AG04450 (cell line): ENCODE data around the gene PHACTR4. TPM values are rescaled to one million over a fixed set of nuclear protein-coding genes. Genes with fewer than 3 reads are reported as not detected.
"Not testable (repeated sequence)": the region's sequence is repeated elsewhere in the genome, so short reads cannot be mapped to it uniquely, and the experiment has no call there.

Source experiments
- CTCF ChIA-PET: fragments of 300-600, 350-600 bp; formaldehyde crosslinking; extraction: SDS; loops from one replicate; lab custom pipeline; 2022; ENCODE audit warnings: antibody characterized with exemption, inconsistent platforms; lab: Charles Lee
- POLR2A ChIA-PET: fragments of 350-600 bp; formaldehyde crosslinking; extraction: SDS; loops from one replicate; lab custom pipeline; 2021; ENCODE audit warnings: antibody characterized with exemption, inconsistent platforms; lab: Yijun Ruan, JAX
- DNase-seq: peaks from one replicate; pipeline ENCODE4 v3.0.0-alpha.2; 2011; ENCODE audit warnings: low read depth, low spot score
- H3K27ac ChIP-seq: one replicate; pipeline ENCODE4 v1.5.1; 2012; ENCODE audit warnings: low read depth, low read length, control low read depth
- H3K27me3 ChIP-seq: one replicate; pipeline ENCODE4 v1.6.0; 2012; ENCODE audit warnings: low read length; ENCODE audit not compliant: control insufficient read depth, insufficient read depth
- H3K4me3 ChIP-seq: 2 replicates; pipeline ENCODE4 v1.5.1; 2011; ENCODE audit warnings: mild to moderate bottlenecking, low read depth, low read length, control low read depth
- H3K9me3 ChIP-seq: 2 replicates; pipeline ENCODE4 v1.5.1; 2012; ENCODE audit warnings: low read length; ENCODE audit not compliant: control insufficient read depth, insufficient read depth
- polyA plus RNA-seq: library from polyadenylated mRNA; depleted of rRNA; stranded (reverse); fragments of >200 nt; gene quantifications from 2 replicates; pipeline ENCODE4 v1.2.3, GENCODE V29; 2011
- TF ChIP-seq, protein P1 (sequence below): IDR thresholded peaks from 2 replicates; pipeline ENCODE4 v1.5.1; 2011; ENCODE audit warnings: low read depth, low read length, control low read depth, inconsistent platforms

PHACTR4 gene
- polyA plus RNA-seq, 1 experiment = 12.3 TPM

DNA sequence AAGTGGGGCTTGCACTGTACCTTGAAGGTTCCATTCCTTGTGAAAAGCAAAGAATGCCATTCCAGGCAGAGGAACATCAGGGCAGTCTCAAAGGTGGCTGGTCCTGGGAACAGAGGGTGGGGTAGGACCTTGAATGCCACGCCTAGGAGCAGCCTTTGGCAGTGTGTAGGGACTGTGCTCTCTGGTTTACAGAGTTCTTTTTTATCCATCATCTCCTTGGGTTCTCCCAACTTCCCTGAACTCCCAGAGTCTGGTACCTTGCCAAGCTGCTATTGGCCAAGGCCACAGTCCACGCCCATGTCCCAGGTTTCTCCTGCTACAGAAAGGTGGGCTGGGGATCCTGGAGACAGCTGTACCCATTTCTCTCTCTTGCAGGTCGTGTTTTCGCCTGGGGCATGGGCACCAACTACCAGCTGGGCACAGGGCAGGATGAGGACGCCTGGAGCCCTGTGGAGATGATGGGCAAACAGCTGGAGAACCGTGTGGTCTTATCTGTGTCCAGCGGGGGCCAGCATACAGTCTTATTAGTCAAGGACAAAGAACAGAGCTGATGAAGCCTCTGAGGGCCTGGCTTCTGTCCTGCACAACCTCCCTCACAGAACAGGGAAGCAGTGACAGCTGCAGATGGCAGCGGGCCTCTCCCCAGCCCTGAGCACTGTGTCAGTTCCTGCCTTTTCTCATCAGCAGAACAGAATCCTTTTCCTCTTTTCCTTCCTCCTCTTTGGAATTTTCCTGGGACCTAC lies 168.1 kb downstream of the PHACTR4 start:
- Histone ChIP-seq H3K4me3 (no peak overlapping the region), H3K27me3 (no peaks in the 10 kb centered on the region), H3K9me3 (no peaks in the 10 kb centered on the region), H3K27ac (no peak overlapping the region)
- ChIA-PET POLR2A (interaction anchor here (0.6 to 1.3 kb wide), 2 partner anchors 44 to 160 kb away, joined by 4 to 8 read pairs; no protein-coding TSS in a partner anchor), CTCF (interaction anchor here (0.6 kb wide), 1 partner anchor 199 kb away, joined by 7 read pairs; the partner anchor contains the start of gene YTHDF2)
- DNase-seq = no peak
- TF ChIP-seq, protein P1, sequence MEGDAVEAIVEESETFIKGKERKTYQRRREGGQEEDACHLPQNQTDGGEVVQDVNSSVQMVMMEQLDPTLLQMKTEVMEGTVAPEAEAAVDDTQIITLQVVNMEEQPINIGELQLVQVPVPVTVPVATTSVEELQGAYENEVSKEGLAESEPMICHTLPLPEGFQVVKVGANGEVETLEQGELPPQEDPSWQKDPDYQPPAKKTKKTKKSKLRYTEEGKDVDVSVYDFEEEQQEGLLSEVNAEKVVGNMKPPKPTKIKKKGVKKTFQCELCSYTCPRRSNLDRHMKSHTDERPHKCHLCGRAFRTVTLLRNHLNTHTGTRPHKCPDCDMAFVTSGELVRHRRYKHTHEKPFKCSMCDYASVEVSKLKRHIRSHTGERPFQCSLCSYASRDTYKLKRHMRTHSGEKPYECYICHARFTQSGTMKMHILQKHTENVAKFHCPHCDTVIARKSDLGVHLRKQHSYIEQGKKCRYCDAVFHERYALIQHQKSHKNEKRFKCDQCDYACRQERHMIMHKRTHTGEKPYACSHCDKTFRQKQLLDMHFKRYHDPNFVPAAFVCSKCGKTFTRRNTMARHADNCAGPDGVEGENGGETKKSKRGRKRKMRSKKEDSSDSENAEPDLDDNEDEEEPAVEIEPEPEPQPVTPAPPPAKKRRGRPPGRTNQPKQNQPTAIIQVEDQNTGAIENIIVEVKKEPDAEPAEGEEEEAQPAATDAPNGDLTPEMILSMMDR = no peak

DNA sequence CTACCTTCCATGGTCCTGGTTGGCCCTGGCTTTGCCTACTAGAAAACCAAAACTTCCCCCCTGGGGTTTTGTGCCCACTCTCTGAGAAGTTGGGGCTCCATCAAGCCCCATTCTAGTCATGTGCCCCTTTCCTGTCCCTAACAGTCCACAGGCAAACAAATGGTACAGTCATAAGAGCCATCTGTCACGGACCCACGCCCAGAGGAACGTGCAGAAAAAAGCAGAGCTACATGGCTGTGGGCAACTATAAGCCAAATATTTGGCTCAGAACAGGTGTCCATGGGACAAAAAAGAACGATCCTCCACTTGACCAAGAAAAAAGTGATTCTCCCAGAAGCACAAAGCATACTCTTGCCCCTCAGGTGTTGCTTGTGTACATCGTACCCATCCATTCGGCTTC lies 168.7 kb downstream of the PHACTR4 start:
- POLR2A ChIA-PET = interaction anchor here (1.3 kb wide), 1 partner anchor 44 kb away, joined by 4 read pairs; no protein-coding TSS in a partner anchor
- no peaks in the 10 kb centered on the region for H3K27me3 ChIP-seq
- TF ChIP-seq, protein P1 = no peak
- no peak for DNase-seq
- no peaks in the 10 kb centered on the region for H3K9me3 ChIP-seq
- no peak overlapping the region for H3K4me3 ChIP-seq
- H3K27ac ChIP-seq = no peak overlapping the region
- CTCF ChIA-PET = interaction anchor here (0.6 kb wide), 1 partner anchor 199 kb away, joined by 7 read pairs; the partner anchor contains the start of gene YTHDF2

DNA sequence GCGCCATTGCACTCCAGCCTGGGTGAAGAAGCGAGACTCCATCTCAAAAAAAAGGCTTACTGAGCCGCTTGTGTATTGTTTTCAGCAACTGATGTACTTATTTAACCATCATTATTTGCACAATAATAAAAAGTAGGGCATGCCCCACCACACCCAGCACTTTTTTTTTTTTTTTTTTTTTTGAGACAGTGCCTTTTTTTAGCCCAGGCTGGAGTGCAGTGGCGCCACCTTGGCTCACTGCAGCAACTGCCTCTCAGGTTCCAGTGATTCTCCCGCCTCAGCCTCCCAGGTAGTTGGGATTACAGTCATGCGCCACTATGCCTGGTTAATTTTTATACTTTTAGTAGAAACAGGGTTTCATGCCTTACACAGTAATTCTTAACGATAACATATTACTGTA lies 171.1 kb downstream of the PHACTR4 start:
- H3K27ac ChIP-seq = no peak overlapping the region
- POLR2A ChIA-PET = interaction anchor here (0.7 kb wide), 1 partner anchor 280 kb away, joined by 4 read pairs; no protein-coding TSS in a partner anchor
- H3K27me3 ChIP-seq = no peaks in the 10 kb centered on the region
- CTCF ChIA-PET = interaction anchor here (1.0 kb wide), 1 partner anchor 23 kb away, joined by 3 read pairs; no protein-coding TSS in a partner anchor
- TF ChIP-seq, protein P1 = 0 out of 2 replicates have a peak, but pooled peaks have one; percentile 9
- no peaks in the 10 kb centered on the region for H3K9me3 ChIP-seq
- H3K4me3 ChIP-seq = no peak overlapping the region
- DNase-seq = no peak

DNA sequence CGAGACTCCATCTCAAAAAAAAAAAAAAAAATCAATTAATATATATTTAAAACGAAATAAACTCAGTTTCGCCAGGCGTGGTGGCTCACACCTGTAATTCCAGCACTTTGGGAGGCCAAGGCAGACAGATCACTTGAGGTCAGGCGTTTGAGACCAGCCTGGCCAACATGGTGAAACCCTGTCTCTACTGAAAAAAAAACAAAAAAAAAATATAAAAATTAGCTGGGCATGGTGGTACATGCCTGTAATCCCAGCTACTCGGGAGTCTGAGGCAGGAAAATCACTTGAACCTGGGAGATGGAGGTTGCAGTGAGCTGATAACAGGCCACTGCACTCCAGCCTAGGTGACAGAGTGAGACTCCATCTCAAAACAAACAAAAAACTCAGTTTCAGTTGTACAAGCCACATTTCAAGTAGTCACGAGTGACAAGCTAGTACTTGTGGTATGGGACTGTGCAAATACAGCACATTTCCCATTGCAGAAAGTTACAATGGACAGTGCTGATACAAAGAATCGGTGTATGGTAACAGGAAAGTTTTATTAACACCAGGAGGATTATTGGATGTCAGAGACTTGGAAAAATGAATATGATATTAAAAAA lies 172.0 kb downstream of the PHACTR4 start:
- ChIA-PET POLR2A (interaction anchor here (0.7 to 1.1 kb wide), 2 partner anchors 40 to 280 kb away, joined by 4 to 5 read pairs; no protein-coding TSS in a partner anchor), CTCF (interaction anchor here (1.0 kb wide), 1 partner anchor 24 kb away, joined by 3 read pairs; no protein-coding TSS in a partner anchor)
- not testable (repeated sequence) for H3K27me3 ChIP-seq, DNase-seq, H3K27ac ChIP-seq, H3K9me3 ChIP-seq, H3K4me3 ChIP-seq

DNA sequence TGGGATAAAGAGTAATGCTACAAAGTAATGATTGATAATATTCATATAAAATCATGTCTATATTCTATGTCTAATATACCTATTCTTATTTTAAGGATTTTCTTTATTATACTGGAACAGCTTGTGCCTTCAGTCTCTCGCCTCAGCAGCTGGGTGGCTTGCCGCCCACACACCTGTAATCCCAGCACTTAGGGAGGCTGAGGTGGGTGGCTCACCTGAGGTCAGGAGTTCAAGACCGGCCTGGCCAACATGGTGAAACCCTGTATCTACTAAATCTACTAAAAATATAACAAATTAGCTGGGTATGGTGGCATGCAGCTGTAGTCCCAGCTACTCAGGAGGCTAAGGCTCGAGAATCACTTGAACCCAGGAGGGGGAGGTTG lies 175.7 kb downstream of the PHACTR4 start:
- no peak for DNase-seq
- H3K4me3 ChIP-seq = no peak overlapping the region
- H3K9me3 ChIP-seq = no peaks in the 10 kb centered on the region
- POLR2A ChIA-PET = interaction anchor here (0.9 to 1.2 kb wide), 2 partner anchors 13 to 36 kb away, joined by 3 read pairs; no protein-coding TSS in a partner anchor
- TF ChIP-seq, protein P1 = no peak
- H3K27me3 ChIP-seq = no peaks in the 10 kb centered on the region
- H3K27ac ChIP-seq = no peak overlapping the region
- CTCF ChIA-PET = no interaction called here
